GM19099 (cell line): Measurements from ENCODE around the gene MYRFL.

Source experiments
- POLR2A ChIP-seq: IDR thresholded peaks from 3 replicates; pipeline ENCODE4 v1.6.1; 2011; ENCODE audit warnings: low read depth; ENCODE audit not compliant: insufficient read length; ENCODE audit errors: extremely low read depth

MYRFL gene

DNA sequence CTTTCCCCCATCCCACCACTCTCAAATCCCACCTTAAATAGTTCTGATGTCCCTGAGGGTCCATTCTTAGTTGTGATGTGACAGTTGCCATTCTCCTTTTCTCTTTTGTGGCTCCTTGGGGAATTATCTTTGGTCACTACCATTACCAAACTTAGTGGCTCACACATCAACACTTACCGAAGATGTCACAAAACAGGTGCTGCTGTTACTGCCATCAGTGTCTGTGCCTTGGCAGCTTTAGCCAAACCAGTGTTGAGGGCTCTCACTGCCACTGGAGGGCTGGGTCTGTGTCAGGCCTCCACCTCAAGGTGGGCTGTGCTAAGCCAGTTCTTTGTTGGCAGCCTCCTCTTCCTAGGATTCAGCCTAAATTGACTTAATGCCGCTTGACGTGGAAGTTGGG, 144.0 kb downstream of the MYRFL start:
- no peak for TF ChIP-seq POLR2A

DNA sequence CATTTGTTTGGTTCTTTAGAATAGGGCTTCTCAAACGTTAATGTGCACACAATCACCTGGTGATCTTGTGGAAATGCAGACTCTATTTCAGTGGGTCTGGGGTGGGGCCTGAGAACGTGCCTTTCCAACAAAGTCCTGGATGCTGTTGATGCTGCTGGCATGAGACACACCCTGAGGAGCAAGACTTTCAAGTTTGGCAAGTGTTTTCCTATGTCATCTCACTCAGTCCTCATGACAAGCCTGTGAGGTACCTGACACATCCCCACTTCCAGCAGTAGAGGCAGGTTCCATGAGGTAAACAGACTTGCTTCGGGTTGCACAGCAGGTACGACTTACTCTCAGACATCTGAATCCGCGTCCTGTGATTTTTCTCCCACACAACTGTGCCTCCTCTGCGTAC, 147.1 kb downstream of the MYRFL start:
- TF ChIP-seq POLR2A, result no peak

DNA sequence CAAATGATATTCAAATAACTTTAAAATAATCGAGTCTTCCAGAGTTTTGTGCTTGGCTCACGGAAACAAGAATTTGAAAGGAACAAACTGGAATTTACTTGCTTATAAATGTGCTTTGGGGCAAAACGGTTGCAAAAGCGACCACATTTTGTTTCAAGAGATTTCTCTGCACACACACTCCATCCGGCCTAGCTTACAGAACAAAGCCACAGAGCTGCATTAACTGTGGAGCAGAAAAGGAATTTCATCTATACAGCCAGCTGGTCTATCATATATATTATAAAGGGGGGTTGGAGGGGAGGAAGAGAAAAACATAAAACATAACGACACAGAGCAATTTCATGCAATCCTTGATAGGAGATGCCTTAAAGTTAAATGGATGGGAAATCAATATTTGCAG, 153.0 kb downstream of the MYRFL start:
- TF ChIP-seq POLR2A, result no peak

DNA sequence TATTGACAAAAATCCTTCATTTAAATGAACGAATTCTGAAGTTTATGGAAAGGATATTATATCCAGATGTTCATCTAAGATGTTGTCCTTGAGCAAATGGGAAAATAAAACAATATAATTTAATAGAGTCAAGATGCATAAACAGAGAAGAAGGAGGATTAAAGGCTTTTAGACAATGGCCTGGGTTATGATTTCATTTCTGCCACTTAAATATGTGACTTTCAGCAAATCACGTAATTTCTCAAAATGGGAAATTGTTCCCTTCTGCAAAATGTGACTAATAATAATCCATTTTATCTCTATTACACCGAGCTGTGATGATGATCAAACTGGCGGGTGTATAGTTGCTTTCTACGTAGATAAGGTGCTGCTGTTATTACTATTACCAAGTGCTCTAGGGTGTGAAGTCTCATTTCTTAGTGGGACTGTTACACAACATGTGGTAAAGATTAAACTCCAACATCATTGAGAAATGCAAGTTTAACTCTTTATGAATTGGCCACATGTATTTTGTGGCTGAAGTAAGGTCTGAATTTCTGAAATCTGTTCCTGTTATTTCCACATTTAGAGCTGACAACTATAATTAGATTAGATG, 157.0 kb downstream of the MYRFL start:
- no peak for TF ChIP-seq POLR2A

DNA sequence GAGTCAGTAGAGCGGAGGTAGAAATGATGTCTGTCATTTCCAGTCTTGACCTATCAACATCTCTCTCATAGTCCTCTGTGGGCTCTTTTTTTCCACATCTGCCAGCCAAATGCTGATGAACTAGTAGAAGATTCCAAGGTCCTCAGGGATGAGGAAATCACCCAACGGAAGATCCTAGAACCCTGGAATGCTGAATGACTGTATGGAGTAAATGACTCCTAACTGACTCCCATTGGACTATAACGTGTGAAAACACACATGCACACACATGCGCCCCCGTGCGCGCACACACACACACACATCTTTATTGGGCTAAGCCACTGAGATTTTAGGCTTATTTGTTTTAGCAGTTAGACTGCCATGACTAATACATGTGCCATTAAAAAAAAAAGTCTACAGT, 159.2 kb downstream of the MYRFL start:
- TF ChIP-seq POLR2A, result no peak

DNA sequence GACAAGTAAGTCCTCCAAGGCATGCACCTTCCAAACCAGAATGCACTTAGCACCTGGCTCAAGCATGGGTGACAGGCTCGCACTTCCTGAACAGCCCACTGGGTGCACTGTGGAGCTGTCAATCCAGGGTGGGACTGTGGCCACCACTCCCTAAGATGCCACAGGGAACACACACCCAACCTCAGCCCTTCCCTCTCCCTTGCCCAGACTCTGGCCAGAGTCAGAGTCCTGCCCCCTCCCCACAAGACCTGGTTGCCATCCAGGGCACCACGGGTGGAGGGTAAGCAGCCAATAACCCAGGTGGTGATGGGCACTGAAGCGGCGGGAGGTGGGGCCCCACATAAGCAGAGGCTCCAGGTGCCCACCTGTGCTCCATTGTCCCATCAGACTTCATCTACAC, 160.6 kb downstream of the MYRFL start:
- TF ChIP-seq POLR2A, result no peak

DNA sequence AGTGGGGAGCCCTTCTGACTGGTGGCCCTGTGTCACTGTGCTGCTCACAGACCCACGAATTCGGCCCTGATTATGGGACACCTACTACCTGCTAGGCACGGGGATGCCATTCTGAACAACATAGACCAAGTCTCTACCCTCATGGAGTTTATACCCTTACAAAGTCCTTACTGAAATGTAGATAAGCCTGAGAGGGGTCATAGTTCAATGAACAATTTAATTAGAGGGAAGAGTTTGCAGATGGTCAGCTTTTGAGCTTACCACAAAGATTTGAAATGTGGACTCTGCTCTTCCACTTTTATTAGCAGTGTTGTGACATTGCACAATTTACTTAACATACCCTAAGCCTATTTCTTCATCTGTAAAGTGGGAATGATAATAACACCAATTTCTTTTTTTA, 161.1 kb downstream of the MYRFL start:
- no peak for TF ChIP-seq POLR2A

DNA sequence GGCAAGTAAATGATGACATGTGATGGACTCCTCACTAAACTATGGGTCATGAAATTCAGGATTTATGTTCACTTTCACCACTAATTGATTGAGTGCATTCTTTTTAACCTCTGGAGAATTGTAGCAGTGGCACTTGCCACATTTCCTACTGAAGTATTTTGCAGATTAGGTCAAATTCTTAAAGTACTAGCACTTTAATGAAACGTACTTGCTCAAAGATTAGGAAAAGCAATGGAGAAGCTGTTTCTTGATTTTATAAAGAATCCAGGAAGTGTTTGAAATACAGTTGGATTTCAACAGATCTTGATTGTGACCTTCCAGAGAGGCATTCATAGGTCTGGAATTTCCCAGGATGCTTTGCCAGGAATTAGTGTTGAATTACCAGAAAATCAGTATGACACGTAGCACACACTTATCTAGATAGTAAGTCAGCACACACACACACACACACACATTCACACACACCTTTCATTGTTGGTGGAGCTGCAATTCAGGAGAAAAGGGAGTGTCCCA, 162.6 kb downstream of the MYRFL start:
- no peak for TF ChIP-seq POLR2A

DNA sequence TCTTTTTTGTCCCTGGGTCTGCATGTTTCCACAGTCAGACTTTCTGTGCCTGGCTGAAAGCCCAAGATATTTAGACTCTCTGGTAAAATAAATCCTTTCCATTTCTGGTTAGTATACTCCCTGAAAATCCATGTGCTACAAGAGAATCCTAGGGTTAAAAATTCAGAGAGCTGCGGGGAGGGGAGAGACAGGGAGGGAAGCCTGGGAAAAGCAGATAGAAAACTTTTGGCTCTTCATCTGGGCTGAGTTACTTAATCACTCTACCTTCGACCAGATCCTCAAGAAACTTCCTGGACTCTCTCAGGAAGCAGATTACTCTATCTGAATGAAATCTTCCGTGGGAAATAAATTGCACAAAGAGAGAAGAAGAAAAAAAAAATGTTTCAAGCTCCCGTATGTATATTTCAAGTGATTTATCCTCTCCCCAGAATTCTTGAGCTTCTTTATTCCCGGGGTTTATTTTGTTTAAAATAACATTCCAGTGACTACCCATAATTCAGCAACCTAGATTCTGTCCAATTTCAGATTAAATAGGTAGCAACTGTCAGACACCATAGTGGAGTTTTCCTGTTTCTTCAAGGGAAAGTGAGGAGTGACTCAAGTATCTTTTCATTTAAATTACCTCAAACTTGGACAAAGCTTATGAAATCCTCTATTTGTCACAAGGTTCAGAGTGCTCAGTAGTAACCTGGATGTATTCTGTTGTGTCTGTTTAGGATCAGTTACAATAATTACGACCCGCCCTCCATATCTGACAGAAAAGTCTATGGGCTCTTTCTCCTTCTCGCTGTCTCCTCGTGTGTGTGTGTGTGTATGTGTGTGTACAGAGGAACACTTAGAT, 163.7 kb downstream of the MYRFL start:
- TF ChIP-seq POLR2A, result no peak

DNA sequence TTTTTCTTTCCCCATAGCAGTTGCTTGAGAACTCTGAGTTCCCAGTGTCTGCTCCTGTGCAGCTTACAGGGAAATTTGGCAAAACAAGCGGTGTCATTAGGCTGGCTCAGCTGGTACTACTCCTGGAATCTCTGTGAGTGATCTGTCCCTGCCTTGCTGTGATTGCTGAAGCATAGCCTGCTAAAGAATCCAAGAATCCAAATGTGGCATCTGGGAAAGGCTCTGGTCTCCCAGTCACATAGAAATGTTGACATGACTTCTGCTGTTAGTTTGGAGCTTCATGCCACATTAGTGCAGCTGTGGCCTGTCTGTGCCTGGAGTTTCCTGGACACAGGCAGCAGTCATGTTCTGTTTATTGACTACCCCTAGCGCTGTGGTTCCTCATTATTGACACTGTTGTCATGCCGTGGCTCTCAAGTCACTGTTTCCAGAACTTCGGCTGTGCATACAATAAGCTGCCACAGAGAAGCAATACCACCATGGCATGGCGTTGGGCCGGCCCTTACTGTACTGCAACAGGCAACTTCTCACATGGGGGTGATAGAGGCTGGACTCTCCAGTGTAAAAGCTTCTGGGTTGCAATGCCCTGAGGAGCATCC, 166.8 kb downstream of the MYRFL start:
- TF ChIP-seq POLR2A, result no peak

DNA sequence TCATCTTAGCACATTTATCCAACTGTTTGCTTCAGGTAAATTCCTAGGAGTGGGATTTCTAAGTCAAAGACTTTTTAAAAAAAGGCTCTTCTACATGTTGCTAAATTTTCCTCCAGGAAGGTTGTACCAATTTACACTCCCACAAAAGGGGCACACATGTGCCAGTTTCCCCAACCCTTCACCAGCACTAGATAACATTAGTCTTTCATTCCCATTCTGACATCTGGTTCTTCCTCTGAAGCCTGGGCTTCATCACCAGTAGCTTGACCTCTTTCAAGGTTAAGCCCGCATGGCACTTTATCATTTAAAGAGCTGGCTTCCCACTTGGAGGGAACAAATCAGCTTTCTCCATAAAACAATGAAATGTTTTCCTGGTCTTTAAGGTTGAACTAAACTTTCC, 168.4 kb downstream of the MYRFL start:
- no peak for TF ChIP-seq POLR2A

DNA sequence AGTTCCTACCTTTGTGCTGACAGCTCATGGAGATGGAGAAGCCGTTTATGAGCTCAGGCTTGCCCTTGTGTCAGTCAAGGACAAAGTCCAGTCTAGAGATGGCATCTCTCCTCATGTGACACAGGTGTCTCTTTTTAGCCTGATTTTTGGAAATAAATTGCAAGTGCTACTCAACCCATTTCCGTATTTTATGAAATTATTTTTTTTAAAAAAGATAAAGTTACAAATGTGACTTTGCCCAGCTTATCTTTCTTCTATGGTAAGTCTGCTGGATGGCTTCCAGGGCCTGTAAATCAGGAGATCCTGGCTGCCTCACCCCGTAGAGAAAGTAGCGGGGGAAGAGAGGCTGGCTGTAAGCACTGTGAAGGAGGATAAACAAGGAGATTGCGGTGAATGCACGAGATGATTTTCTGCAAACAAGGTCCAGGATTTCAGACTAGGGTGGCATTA, 169.7 kb downstream of the MYRFL start:
- no peak for TF ChIP-seq POLR2A

DNA sequence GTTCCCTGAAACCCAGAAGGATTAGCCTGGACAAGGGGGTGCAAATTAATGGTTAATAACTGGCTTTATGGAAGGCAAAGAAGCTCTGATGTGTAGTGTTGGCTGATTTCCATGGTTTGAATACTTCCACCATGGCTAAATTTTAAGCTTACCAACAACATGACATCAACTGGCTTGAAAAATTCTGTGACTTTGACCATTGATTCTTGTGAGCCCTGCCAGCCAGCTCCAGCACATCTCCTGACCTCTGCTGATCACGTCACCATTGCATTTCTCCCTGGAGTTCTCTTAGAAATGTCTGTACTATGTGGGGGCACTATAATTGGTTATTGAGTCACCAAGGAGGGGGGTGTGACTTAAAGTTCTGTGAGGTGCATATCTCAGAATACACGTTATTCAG, 171.2 kb downstream of the MYRFL start:
- TF ChIP-seq POLR2A, result no peak

DNA sequence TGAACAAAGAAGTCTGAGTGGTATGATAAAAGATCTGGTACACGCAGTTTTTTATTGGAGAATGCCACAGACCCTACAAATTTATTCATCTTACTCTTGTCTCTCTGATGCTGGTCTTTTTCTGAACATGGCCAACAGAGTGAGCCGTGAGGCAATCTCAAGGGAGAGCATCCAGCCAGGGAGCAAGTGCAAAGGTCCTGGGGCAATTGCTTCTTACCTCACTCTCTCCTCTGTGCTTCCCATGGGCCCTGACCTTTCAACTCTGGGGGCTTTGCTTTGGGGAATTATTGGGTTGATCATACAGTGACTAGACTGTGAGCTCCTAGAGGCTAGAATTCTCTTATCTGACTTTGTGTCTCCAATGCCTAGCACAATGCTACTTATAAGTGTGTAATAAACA, 171.7 kb downstream of the MYRFL start:
- no peak for TF ChIP-seq POLR2A

DNA sequence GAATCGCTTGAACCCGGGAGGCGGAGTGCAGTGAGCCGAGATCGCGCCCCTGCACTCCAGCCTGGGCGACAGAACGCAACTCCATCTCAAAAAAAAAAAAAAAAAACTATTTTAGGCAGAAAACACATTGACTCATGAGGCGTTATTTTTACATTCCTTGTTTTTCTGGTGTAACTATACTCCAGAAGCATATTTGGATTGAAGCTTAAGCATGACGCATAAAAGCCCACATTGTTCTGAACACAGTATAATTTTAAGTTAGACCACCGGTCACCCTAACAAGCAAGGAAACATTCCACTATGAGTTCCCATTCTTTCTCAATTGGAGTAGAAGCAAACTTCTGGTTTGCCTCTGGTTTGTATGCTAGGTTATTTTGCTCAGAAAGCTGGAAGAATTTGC, 173.0 kb downstream of the MYRFL start:
- no peak for TF ChIP-seq POLR2A

DNA sequence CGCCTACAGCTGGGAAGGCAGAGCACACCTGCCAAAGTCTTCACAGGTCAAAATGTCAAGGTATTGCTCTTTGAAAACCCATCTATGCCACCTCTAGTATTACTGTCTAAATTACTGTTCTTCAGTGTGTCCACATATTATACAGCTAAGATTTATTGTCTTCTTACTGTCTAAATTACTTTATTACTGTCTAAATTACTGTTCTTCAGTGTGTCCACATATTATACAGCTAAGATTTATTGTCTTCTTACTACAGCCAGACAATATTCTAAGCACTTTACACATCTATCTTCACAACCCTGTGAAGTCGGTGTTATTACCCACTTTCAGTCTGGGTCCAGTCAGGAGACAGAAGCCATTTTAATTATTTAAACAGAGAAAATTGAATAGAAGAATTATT, 173.9 kb downstream of the MYRFL start:
- no peak for TF ChIP-seq POLR2A
